Smooth muscle cell (in vitro differentiated cells): Measurements from ENCODE around the gene LCMT1. TPM values are rescaled to one million over a fixed set of nuclear protein-coding genes. Genes with fewer than 3 reads are reported as not detected.
"Not testable (repeated sequence)": the region's sequence is repeated elsewhere in the genome, so short reads cannot be mapped to it uniquely, and the experiment has no call there.

Experiments used
- DNase-seq: peaks from one replicate; lab custom pipeline; 2025; ENCODE audit not compliant: unreplicated experiment; lab: John Stamatoyannopoulos, UW
- H2AFZ ChIP-seq: fragments of 200-600 bp; sonication (generic); 2 replicates; pipeline ENCODE4 v1.6.0; 2016; ENCODE audit warnings: antibody characterized with exemption, low read depth, mild to moderate bottlenecking
- H3F3A ChIP-seq: fragments of 200-600 bp; sonication (generic); 2 replicates; pipeline ENCODE4 v1.6.0; 2017; ENCODE audit warnings: antibody characterized with exemption, low read depth
- H3K27ac ChIP-seq: fragments of 200-600 bp; sonication (generic); 2 replicates; pipeline ENCODE4 v1.5.1; 2016; ENCODE audit warnings: low read depth, mild to moderate bottlenecking
- H3K27me3 ChIP-seq: fragments of 200-600 bp; sonication (generic); 2 replicates; pipeline ENCODE4 v1.6.1; 2016; ENCODE audit warnings: low read depth, mild to moderate bottlenecking
- H3K36me3 ChIP-seq: fragments of 200-600 bp; sonication (generic); 2 replicates; pipeline ENCODE4 v1.5.1; 2016; ENCODE audit warnings: low read depth
- H3K4me1 ChIP-seq: fragments of 200-600 bp; sonication (generic); 2 replicates; pipeline ENCODE4 v1.5.1; 2016; ENCODE audit warnings: low read depth
- H3K4me2 ChIP-seq: fragments of 200-600 bp; sonication (generic); 2 replicates; pipeline ENCODE4 v1.6.0; 2016; ENCODE audit warnings: mild to moderate bottlenecking
- H3K4me3 ChIP-seq: fragments of 200-600 bp; sonication (generic); 2 replicates; pipeline ENCODE4 v1.5.1; 2016; ENCODE audit warnings: mild to moderate bottlenecking
- H3K79me2 ChIP-seq: fragments of 200-600 bp; sonication (generic); 2 replicates; pipeline ENCODE4 v1.6.0; 2016; ENCODE audit warnings: low read depth, mild to moderate bottlenecking
- H3K9ac ChIP-seq: fragments of 200-600 bp; sonication (generic); 2 replicates; pipeline ENCODE4 v1.6.0; 2016; ENCODE audit warnings: low read depth
- H3K9me3 ChIP-seq: fragments of 200-600 bp; sonication (generic); replicated peaks from 2 replicates; pipeline ENCODE4 v1.5.1; 2016; ENCODE audit warnings: low read depth
- H4K20me1 ChIP-seq: fragments of 200-600 bp; sonication (generic); 2 replicates; pipeline ENCODE4 v1.6.0; 2016; ENCODE audit warnings: low read depth
- WGBS: methylation state at CpG from one replicate; pipeline ENCODE4 v1.1.7; 2016; ENCODE audit warnings: low lambda C conversion rate; 5-methylcytosine and 5-hydroxymethylcytosine counted together
- polyA plus RNA-seq: library from polyadenylated mRNA; unstranded; fragments of >200 nt; fragmentation: Nextera tagmentation; extraction: Ambion mirVana; gene quantifications from 2 replicates; pipeline ENCODE4 v1.2.1, GENCODE V29; 2016
- total RNA-seq: library from RNA; depleted of rRNA; stranded (reverse); fragments of >200 nt; gene quantifications from 2 replicates; pipeline ENCODE4 v1.2.3, GENCODE V29; 2014
- TF ChIP-seq, protein P1 (sequence below): fragments of 200-600 bp; sonication (generic); IDR thresholded peaks from 2 replicates; pipeline ENCODE4 v1.5.1; 2017; ENCODE audit warnings: borderline replicate concordance, mild to moderate bottlenecking, antibody characterized with exemption; ENCODE audit not compliant: insufficient read depth, poor library complexity, severe bottlenecking

Gene LCMT1
- 29.5 and 57.6 TPM in 2 replicates for total RNA-seq
- 45.3 and 52.5 TPM in 2 replicates for polyA plus RNA-seq

DNA sequence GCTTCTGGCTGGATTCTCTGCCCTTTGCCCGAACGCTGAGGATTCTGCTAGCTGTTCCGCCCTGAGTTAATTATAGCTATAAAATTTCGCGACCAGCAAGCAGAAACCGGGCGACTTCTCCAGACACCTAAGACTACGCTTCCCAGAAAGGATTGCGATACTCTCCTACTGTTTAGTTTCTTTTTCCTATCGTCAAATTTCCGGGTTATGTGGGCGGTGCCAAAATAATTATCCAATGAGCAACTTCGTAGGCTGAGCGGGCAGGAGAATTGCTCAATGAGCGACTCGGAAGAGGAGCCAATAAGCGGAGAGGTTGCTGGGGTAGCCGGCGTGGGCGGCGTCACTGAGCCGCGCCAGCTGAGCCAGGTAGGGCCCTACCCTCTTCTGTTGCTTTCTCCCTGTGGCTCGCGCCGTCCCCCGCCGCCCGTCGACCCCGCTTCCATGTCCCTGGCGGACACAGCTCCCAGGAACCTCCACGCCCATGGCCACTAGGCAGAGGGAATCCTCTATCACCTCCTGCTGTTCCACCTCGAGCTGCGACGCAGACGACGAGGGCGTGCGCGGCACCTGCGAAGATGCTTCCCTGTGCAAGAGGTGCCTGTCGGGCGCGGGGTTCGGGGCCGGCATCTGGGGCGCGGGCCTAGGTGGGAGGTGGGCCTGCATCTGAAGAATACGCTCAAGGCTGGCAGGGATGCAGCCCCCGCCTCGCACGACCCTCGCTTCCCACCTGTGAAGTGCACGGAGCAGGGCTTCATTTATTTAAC lies at the start of gene LCMT1:
LCMT1 (plus strand) TSS at position 340 of the 764 bp plus-strand sequence; CDS start at position 482, 142 bp downstream.
- peaks cover 24% of the 10 kb centered on the region for H3K4me1 ChIP-seq
- peak within 1 kb of the TSS; percentile 96 for H3K4me2 ChIP-seq
- H3K9ac ChIP-seq, result peak within 1 kb of the TSS; percentile 83
- H2AFZ ChIP-seq, result peak within 1 kb of the TSS; percentile 87
- H3K27ac ChIP-seq, result peak within 1 kb of the TSS; percentile 59
- H3K4me3 ChIP-seq, result peak within 1 kb of the TSS; percentile 91
- TF ChIP-seq, protein P1, sequence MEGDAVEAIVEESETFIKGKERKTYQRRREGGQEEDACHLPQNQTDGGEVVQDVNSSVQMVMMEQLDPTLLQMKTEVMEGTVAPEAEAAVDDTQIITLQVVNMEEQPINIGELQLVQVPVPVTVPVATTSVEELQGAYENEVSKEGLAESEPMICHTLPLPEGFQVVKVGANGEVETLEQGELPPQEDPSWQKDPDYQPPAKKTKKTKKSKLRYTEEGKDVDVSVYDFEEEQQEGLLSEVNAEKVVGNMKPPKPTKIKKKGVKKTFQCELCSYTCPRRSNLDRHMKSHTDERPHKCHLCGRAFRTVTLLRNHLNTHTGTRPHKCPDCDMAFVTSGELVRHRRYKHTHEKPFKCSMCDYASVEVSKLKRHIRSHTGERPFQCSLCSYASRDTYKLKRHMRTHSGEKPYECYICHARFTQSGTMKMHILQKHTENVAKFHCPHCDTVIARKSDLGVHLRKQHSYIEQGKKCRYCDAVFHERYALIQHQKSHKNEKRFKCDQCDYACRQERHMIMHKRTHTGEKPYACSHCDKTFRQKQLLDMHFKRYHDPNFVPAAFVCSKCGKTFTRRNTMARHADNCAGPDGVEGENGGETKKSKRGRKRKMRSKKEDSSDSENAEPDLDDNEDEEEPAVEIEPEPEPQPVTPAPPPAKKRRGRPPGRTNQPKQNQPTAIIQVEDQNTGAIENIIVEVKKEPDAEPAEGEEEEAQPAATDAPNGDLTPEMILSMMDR, result no peak
- H3K9me3 ChIP-seq, result no peaks in the 10 kb centered on the region
- no peaks in the 10 kb centered on the region for H3K27me3 ChIP-seq
- no peaks in the 10 kb centered on the region for H3K36me3 ChIP-seq
- no peaks in the 10 kb centered on the region for H3F3A ChIP-seq
- under 1% methylated on average over 54 of the region's 55 CpGs for WGBS
- peak; percentile 33 for DNase-seq
- peaks cover 30% of the 10 kb centered on the region for H4K20me1 ChIP-seq
- peaks cover 41% of the 10 kb centered on the region for H3K79me2 ChIP-seq

DNA sequence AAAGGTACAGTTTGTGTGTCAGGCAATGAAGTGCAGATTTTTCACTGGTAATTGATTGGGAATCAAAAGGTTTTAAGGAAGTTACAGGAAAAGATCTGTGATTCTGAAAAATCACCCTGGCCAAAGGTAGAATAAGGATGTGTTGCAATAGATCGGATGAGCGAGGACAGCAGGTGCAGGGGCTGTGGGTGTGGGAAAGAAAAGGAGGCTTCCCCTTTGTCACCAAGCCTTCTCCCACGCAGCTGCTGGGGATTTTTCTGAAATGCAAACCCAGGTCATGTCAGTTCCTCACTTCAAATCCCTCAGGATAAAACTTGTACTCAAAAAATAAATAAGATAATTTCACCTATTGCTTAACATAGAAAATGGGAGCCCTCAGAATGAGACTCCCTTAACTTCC lies 48.4 kb upstream of the LCMT1 start:
- Histone ChIP-seq H3K9me3 (no peaks in the 10 kb centered on the region), H3K4me3 (no peak overlapping the region), H2AFZ (no peak overlapping the region), H3K4me1 (no peaks in the 10 kb centered on the region), H3K27me3 (peaks cover 44% of the 10 kb centered on the region), H3K79me2 (no peaks in the 10 kb centered on the region), H3K36me3 (no peaks in the 10 kb centered on the region), H3F3A (no peaks in the 10 kb centered on the region), H3K4me2 (no peak overlapping the region), H3K9ac (no peak overlapping the region), H4K20me1 (no peaks in the 10 kb centered on the region), H3K27ac (no peak overlapping the region)
- TF ChIP-seq, protein P1, result no peak
- no peak for DNase-seq
- WGBS, result 87% methylated on average over 3 of the region's 3 CpGs

DNA sequence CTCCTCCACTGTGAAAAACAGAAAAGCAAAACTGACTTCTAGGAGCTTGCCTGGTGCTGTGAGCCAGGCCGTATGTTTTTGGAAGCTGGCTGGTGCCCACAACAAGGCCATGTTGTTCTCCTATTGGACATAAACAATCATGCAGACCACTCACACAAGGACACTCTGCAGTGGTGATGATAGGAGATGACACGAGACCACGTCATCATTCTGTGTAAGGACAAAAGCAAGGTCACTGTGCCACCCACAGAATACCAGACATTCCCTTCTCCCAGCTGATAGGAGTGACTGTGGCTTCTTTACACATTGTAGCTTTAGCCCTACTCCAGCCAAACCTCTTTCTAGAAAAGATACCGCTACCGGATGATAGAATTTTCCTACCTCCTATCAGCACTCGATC lies 47.7 kb upstream of the LCMT1 start:
- Histone ChIP-seq H4K20me1 (no peaks in the 10 kb centered on the region), H3K4me3 (no peak overlapping the region), H3K36me3 (no peaks in the 10 kb centered on the region), H3K4me1 (no peaks in the 10 kb centered on the region), H3K27ac (no peak overlapping the region), H3K27me3 (peaks cover 50% of the 10 kb centered on the region), H3K79me2 (no peaks in the 10 kb centered on the region), H3F3A (no peaks in the 10 kb centered on the region), H2AFZ (no peak overlapping the region), H3K9me3 (no peaks in the 10 kb centered on the region), H3K4me2 (no peak overlapping the region), H3K9ac (no peak overlapping the region)
- 57% methylated on average over 6 of the region's 6 CpGs for WGBS
- TF ChIP-seq, protein P1, result no peak
- no peak for DNase-seq

DNA sequence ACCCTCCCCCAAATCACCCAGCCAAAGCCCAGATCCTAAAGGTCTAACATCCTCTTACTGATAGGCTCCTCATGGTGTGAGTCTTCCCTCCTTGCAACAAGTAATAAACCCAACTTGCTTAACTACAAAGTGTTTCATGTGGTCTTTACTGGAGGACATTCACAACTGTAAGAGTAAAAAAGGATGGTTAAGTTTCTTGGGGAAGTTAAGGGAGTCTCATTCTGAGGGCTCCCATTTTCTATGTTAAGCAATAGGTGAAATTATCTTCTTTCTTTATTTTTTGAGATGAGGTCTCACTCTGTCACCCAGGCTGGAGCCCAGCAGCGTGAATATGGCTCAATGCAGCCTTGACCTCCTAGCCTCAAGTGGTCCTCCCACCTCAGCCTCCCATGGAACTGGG lies 47.3 kb upstream of the LCMT1 start:
- H3K4me2 ChIP-seq, H3K4me1 ChIP-seq, DNase-seq, H3K79me2 ChIP-seq, H3K9ac ChIP-seq, H3F3A ChIP-seq, H2AFZ ChIP-seq, H3K36me3 ChIP-seq, H3K9me3 ChIP-seq, H3K27ac ChIP-seq, H4K20me1 ChIP-seq, H3K4me3 ChIP-seq: not testable (repeated sequence)
- 100% methylated on average over 1 of the region's 1 CpG for WGBS
- peaks cover 54% of the 10 kb centered on the region for H3K27me3 ChIP-seq
